Loucy (cell line): Measurements from ENCODE around the gene DNAH6.

Source experiments
- H2AFZ ChIP-seq: fragments of 200-600 bp; sonication (generic); 2 replicates; pipeline ENCODE4 v1.6.0; 2016; ENCODE audit warnings: antibody characterized with exemption, mild to moderate bottlenecking, low read length, moderate library complexity
- H3F3A ChIP-seq: fragments of 200-600 bp; 2 replicates; pipeline ENCODE4 v1.6.0; 2016; ENCODE audit warnings: antibody characterized with exemption, low read depth, mild to moderate bottlenecking
- H3K27me3 ChIP-seq: fragments of 200-600 bp; sonication (generic); 2 replicates; pipeline ENCODE4 v1.6.1; 2014; ENCODE audit warnings: low read length, mild to moderate bottlenecking; ENCODE audit not compliant: insufficient read depth, poor library complexity, severe bottlenecking
- H3K36me3 ChIP-seq: fragments of 200-600 bp; sonication (generic); 2 replicates; pipeline ENCODE4 v1.6.1; 2016; ENCODE audit warnings: low read length; ENCODE audit not compliant: insufficient read depth
- H3K4me1 ChIP-seq: fragments of 200-600 bp; sonication (generic); 2 replicates; pipeline ENCODE4 v1.5.1; 2014; ENCODE audit warnings: low read length, mild to moderate bottlenecking; ENCODE audit not compliant: insufficient read depth, poor library complexity, severe bottlenecking
- H3K4me2 ChIP-seq: fragments of 200-600 bp; sonication (generic); 2 replicates; pipeline ENCODE4 v1.6.0; 2014; ENCODE audit warnings: antibody characterized with exemption, low read length, low read depth, mild to moderate bottlenecking; ENCODE audit not compliant: poor library complexity, severe bottlenecking
- H3K4me3 ChIP-seq: fragments of 200-600 bp; sonication (generic); 2 replicates; pipeline ENCODE4 v1.5.1; 2014; ENCODE audit warnings: low read length, mild to moderate bottlenecking, mixed read lengths; ENCODE audit not compliant: poor library complexity, severe bottlenecking
- H3K79me2 ChIP-seq: fragments of 200-600 bp; sonication (generic); 2 replicates; pipeline ENCODE4 v1.6.1; 2014; ENCODE audit warnings: low read length; ENCODE audit not compliant: insufficient read depth
- H3K9ac ChIP-seq: fragments of 200-600 bp; sonication (generic); 2 replicates; pipeline ENCODE4 v1.6.0; 2014; ENCODE audit warnings: mild to moderate bottlenecking, low read depth, low read length, moderate library complexity; ENCODE audit not compliant: poor library complexity, severe bottlenecking
- H3K9me2 ChIP-seq: fragments of 200-600 bp; sonication (generic); replicated peaks from 2 replicates; pipeline ENCODE4 v1.6.1; 2016; ENCODE audit warnings: low read depth, low read length, mixed read lengths
- H3K9me3 ChIP-seq: fragments of 200-600 bp; sonication (generic); 2 replicates; pipeline ENCODE4 v1.6.1; 2014; ENCODE audit warnings: mild to moderate bottlenecking, antibody characterized with exemption, low read length, low read depth; ENCODE audit not compliant: insufficient read depth
- H4K20me1 ChIP-seq: fragments of 200-600 bp; sonication (generic); 2 replicates; pipeline ENCODE4 v1.6.0; 2014; ENCODE audit warnings: antibody characterized with exemption, low read length, mild to moderate bottlenecking; ENCODE audit not compliant: insufficient read depth, poor library complexity, severe bottlenecking
- CTCF ChIP-seq: fragments of 200-600 bp; sonication (generic); conservative IDR thresholded peaks from 2 replicates; pipeline ENCODE4 v1.5.1; 2014; ENCODE audit warnings: mild to moderate bottlenecking, antibody characterized with exemption, low read length
- EZH2phosphoT487 ChIP-seq: fragments of 200-600 bp; IDR thresholded peaks from 2 replicates; pipeline ENCODE4 v1.6.1; 2018; ENCODE audit warnings: antibody characterized with exemption, mild to moderate bottlenecking, moderate library complexity, borderline replicate concordance

The DNAH6 gene

GRCh38 chr2:84748341-84748740 lies 232.0 kb downstream of the DNAH6 start:
- Histone ChIP-seq H3K4me2 (no peak overlapping the region), H2AFZ (no peak overlapping the region), H3F3A (no peaks in the 10 kb centered on the region), H4K20me1 (no peaks in the 10 kb centered on the region), H3K4me1 (no peaks in the 10 kb centered on the region), H3K27me3 (no peaks in the 10 kb centered on the region), H3K9ac (no peak overlapping the region), H3K4me3 (no peak overlapping the region), H3K36me3 (no peaks in the 10 kb centered on the region), H3K9me3 (no peaks in the 10 kb centered on the region), H3K9me2 (no peaks in the 10 kb centered on the region), H3K79me2 (no peaks in the 10 kb centered on the region)
- TF ChIP-seq CTCF (no peak), EZH2phosphoT487 (no peak)

- Histone ChIP-seq H3K9me3 (no peaks in the 10 kb centered on the region), H3K4me2 (no peak overlapping the region), H3K9ac (no peak overlapping the region), H3K4me3 (no peak overlapping the region), H3K9me2 (no peaks in the 10 kb centered on the region), H3K4me1 (no peaks in the 10 kb centered on the region), H3K79me2 (no peaks in the 10 kb centered on the region), H3F3A (no peaks in the 10 kb centered on the region), H3K27me3 (no peaks in the 10 kb centered on the region), H3K36me3 (no peaks in the 10 kb centered on the region), H4K20me1 (no peaks in the 10 kb centered on the region), H2AFZ (no peak overlapping the region)
- no peak for TF ChIP-seq CTCF
- TF ChIP-seq EZH2phosphoT487, result no peak
Measured at GRCh38 chr2:84749442-84749841, 233.1 kb downstream of the DNAH6 start.

GRCh38 chr2:84755096-84755495 lies 238.8 kb downstream of the DNAH6 start:
- Histone ChIP-seq H2AFZ (no peak overlapping the region), H3F3A (no peaks in the 10 kb centered on the region), H3K4me1 (no peaks in the 10 kb centered on the region), H3K36me3 (no peaks in the 10 kb centered on the region), H3K4me3 (no peak overlapping the region), H3K27me3 (no peaks in the 10 kb centered on the region), H3K79me2 (no peaks in the 10 kb centered on the region), H4K20me1 (no peaks in the 10 kb centered on the region), H3K9ac (no peak overlapping the region), H3K9me2 (no peaks in the 10 kb centered on the region), H3K4me2 (no peak overlapping the region), H3K9me3 (no peaks in the 10 kb centered on the region)
- TF ChIP-seq EZH2phosphoT487, result no peak
- no peak for TF ChIP-seq CTCF
